PC-9 (cell line): ENCODE results near the gene TRIM31. TPM values are rescaled to one million over a fixed set of nuclear protein-coding genes. Genes with fewer than 3 reads are reported as not detected.

Experiments used
- BruUV-seq: library from RNA; stranded (reverse); fragments of 400-500 nt; replicated peaks from 2 replicates; lab custom pipeline; 2021; lab: Mats Ljungman, UMichigan
- CTCF ChIA-PET: fragments of 300-600 bp; sonication (Branson Sonifier 250); formaldehyde crosslinking; loops from one replicate; lab custom pipeline; 2022; ENCODE audit warnings: antibody characterized with exemption; lab: Charles Lee
- POLR2A ChIA-PET: fragments of 300-600 bp; sonication (Branson Sonifier 250); formaldehyde crosslinking; loops from one replicate; lab custom pipeline; 2022; ENCODE audit warnings: antibody characterized with exemption; ENCODE audit not compliant: unreplicated experiment; lab: Charles Lee
- DNase-seq, 2 experiments: peaks; one replicate each; pipeline versions ENCODE4 v3.0.0 to v3.0.0-alpha.2; 2015 to 2022; ENCODE audit warnings: mixed read lengths in 1 of 2
- H2AFZ ChIP-seq: fragments of 200-600 bp; sonication (generic); 2 replicates; pipeline ENCODE4 v1.8.1; 2017; ENCODE audit warnings: antibody characterized with exemption
- H3F3A ChIP-seq: fragments of 200-600 bp; sonication (generic); 2 replicates; pipeline ENCODE4 v1.8.1; 2017; ENCODE audit warnings: antibody characterized with exemption, mild to moderate bottlenecking, low read depth; ENCODE audit not compliant: insufficient read depth
- H3K27ac ChIP-seq: fragments of 200-600 bp; sonication (generic); 2 replicates; pipeline ENCODE4 v1.6.1; 2016; ENCODE audit warnings: mixed run types
- H3K27me3 ChIP-seq: fragments of 200-600 bp; sonication (generic); 2 replicates; pipeline ENCODE4 v1.6.1; 2016; ENCODE audit warnings: low read depth, mixed run types; ENCODE audit not compliant: insufficient read depth
- H3K36me3 ChIP-seq: fragments of 200-600 bp; sonication (generic); 2 replicates; pipeline ENCODE4 v1.6.1; 2016; ENCODE audit warnings: low read depth, mixed run types
- H3K4me1 ChIP-seq: fragments of 200-600 bp; sonication (generic); replicated peaks from 2 replicates; pipeline ENCODE4 v1.6.1; 2016; ENCODE audit warnings: mixed run types; ENCODE audit not compliant: insufficient read depth
- H3K4me2 ChIP-seq: fragments of 200-600 bp; sonication (generic); 2 replicates; pipeline ENCODE4 v1.6.1; 2017; ENCODE audit warnings: mixed run types
- H3K4me3 ChIP-seq: fragments of 200-600 bp; sonication (generic); 2 replicates; pipeline ENCODE4 v1.6.1; 2016; ENCODE audit warnings: mixed run types
- H3K79me2 ChIP-seq: fragments of 200-600 bp; sonication (generic); 2 replicates; pipeline ENCODE4 v1.6.1; 2017; ENCODE audit warnings: low read depth, mixed run types
- H3K9me2 ChIP-seq: fragments of 200-600 bp; sonication (generic); 2 replicates; pipeline ENCODE4 v1.8.1; 2017; ENCODE audit warnings: mild to moderate bottlenecking; ENCODE audit not compliant: insufficient read depth
- H3K9me3 ChIP-seq: fragments of 200-600 bp; sonication (generic); 2 replicates; pipeline ENCODE4 v1.8.1; 2016; ENCODE audit warnings: low read depth; ENCODE audit not compliant: insufficient read depth
- H4K20me1 ChIP-seq: fragments of 200-600 bp; sonication (generic); 2 replicates; pipeline ENCODE4 v1.8.1; 2017; ENCODE audit not compliant: insufficient read depth
- CTCF ChIP-seq: fragments of 200-600 bp; sonication (generic); conservative IDR thresholded peaks from 2 replicates; pipeline ENCODE4 v1.6.1; 2017; ENCODE audit warnings: mixed run types, antibody characterized with exemption, mild to moderate bottlenecking, moderate library complexity
- EZH2 ChIP-seq: fragments of 200-600 bp; sonication (generic); IDR thresholded peaks from 2 replicates; pipeline ENCODE4 v1.8.0; 2017; ENCODE audit warnings: antibody characterized with exemption, low read depth
- intact Hi-C: fragments of 100-400 bp; cut with micrococcal nuclease; formaldehyde crosslinking; loops from one replicate; pipeline ENCODE4 v1.10.0; 2022; ENCODE audit not compliant: unreplicated experiment
- total RNA-seq: library from RNA; stranded (reverse); gene quantifications from 2 replicates; pipeline ENCODE4 v1.2.3, GENCODE V29; 2021

The TRIM31 gene
- total RNA-seq, 1 experiment from 2014 or later, result not detected

- H3K27ac ChIP-seq, result no peak overlapping the region
- peaks cover 21% of the 10 kb centered on the region for H3K79me2 ChIP-seq
- CTCF ChIA-PET, result interaction anchor here (2.4 kb wide), 1 partner anchor 26 kb away, joined by 28 read pairs; no protein-coding TSS in a partner anchor
- POLR2A ChIA-PET, result no interaction called here
- peaks cover 53% of the 10 kb centered on the region for H3K4me1 ChIP-seq
- no peaks in the 10 kb centered on the region for H3K9me2 ChIP-seq
- no peak for DNase-seq
- intact Hi-C loops, result loop anchor here (5.0 kb wide), 1 partner anchor 223 kb away; the partner anchor contains the start of gene TRIM39
- H3K4me2 ChIP-seq, result no peak overlapping the region
- H2AFZ ChIP-seq, result no peak overlapping the region
- no peak for TF ChIP-seq CTCF
- no peak for TF ChIP-seq EZH2
- H3K27me3 ChIP-seq, result no peaks in the 10 kb centered on the region
- H3K4me3 ChIP-seq, result no peak overlapping the region
- H4K20me1 ChIP-seq, result no peaks in the 10 kb centered on the region
- H3K36me3 ChIP-seq, result peaks cover 7% of the 10 kb centered on the region
- no TSS peak for BruUV-seq
- no peaks in the 10 kb centered on the region for H3K9me3 ChIP-seq
- peaks cover 52% of the 10 kb centered on the region; the same call in 1 of the 2 replicates for H3F3A ChIP-seq
These were observed 8.2 kb downstream of the TRIM31 start for GRCh38 chr6:30104661-30105060.

GRCh38 chr6:30103872-30104179 lies 9.1 kb downstream of the TRIM31 start:
- H3K4me3 ChIP-seq, result no peak overlapping the region
- no peak overlapping the region for H3K4me2 ChIP-seq
- H4K20me1 ChIP-seq, result no peaks in the 10 kb centered on the region
- POLR2A ChIA-PET, result interaction anchor here (0.7 kb wide), 1 partner anchor 12 kb away, joined by 8 read pairs; no protein-coding TSS in a partner anchor
- intact Hi-C loops, result loop anchor here (1.0 to 5.0 kb wide), 5 partner anchors 27 to 223 kb away; partner anchors contain the start of genes POLR1H, TRIM26 and TRIM39
- no peaks in the 10 kb centered on the region for H3K9me2 ChIP-seq
- peaks cover 52% of the 10 kb centered on the region; the same call in 1 of the 2 replicates for H3F3A ChIP-seq
- CTCF ChIA-PET, result interaction anchor here (0.6 to 2.4 kb wide), 8 partner anchors 12 to 456 kb away, joined by 3 to 28 read pairs (median 4); no protein-coding TSS in a partner anchor
- no peaks in the 10 kb centered on the region for H3K27me3 ChIP-seq
- H3K27ac ChIP-seq, result no peak overlapping the region
- peaks cover 13% of the 10 kb centered on the region for H3K79me2 ChIP-seq
- no peak for DNase-seq
- TF ChIP-seq EZH2 (no peak), CTCF (no peak)
- no peak overlapping the region for H2AFZ ChIP-seq
- no TSS peak for BruUV-seq
- H3K36me3 ChIP-seq, result peaks cover 7% of the 10 kb centered on the region
- no peaks in the 10 kb centered on the region for H3K9me3 ChIP-seq
- H3K4me1 ChIP-seq, result peaks cover 53% of the 10 kb centered on the region

- H3K36me3 ChIP-seq, result peaks cover 7% of the 10 kb centered on the region; the same call in 1 of the 2 replicates
- no TSS peak for BruUV-seq
- H4K20me1 ChIP-seq, result no peaks in the 10 kb centered on the region
- peak overlapping the region; percentile 87 for H3K4me2 ChIP-seq
- POLR2A ChIA-PET, result interaction anchor here (0.6 to 0.7 kb wide), 3 partner anchors 11 to 404 kb away, joined by 3 to 8 read pairs (median 3); no protein-coding TSS in a partner anchor
- no peak overlapping the region for H3K27ac ChIP-seq
- H2AFZ ChIP-seq, result no peak overlapping the region
- DNase-seq, result peak; percentile 72 to 85
- H3F3A ChIP-seq, result peaks cover 52% of the 10 kb centered on the region; the same call in 1 of the 2 replicates
- peaks cover 7% of the 10 kb centered on the region for H3K79me2 ChIP-seq
- TF ChIP-seq EZH2 (no peak), CTCF (peak; percentile 94)
- no peaks in the 10 kb centered on the region for H3K9me3 ChIP-seq
- no peaks in the 10 kb centered on the region for H3K9me2 ChIP-seq
- peaks cover 54% of the 10 kb centered on the region for H3K4me1 ChIP-seq
- H3K27me3 ChIP-seq, result no peaks in the 10 kb centered on the region
- CTCF ChIA-PET, result interaction anchor here (0.6 to 2.4 kb wide), 9 partner anchors 11 to 456 kb away, joined by 3 to 28 read pairs (median 4); no protein-coding TSS in a partner anchor
- intact Hi-C loops, result loop anchor here (1.0 to 5.0 kb wide), 6 partner anchors 28 to 224 kb away; partner anchors contain the start of genes POLR1H, PPP1R11, TRIM26 and TRIM39
- peak overlapping the region; percentile 55; the same call in 1 of the 2 replicates for H3K4me3 ChIP-seq
These were observed 9.7 kb downstream of the TRIM31 start for GRCh38 chr6:30102970-30103871.
